CMK (cell line): Measurements from ENCODE around the gene LBH.

ENCODE experiments used
- DNase-seq: peaks from one replicate; pipeline ENCODE4 v3.0.0-alpha.2; 2010; ENCODE audit warnings: low read depth

LBH gene

GRCh38 chr2:30231212-30231995 is at the start of gene LBH:
LBH (plus strand) TSS chr2:30231534; CDS start chr2:30231739, 205 bp downstream.
- no peak for DNase-seq

GRCh38 chr2:30184035-30184434 is 47.3 kb upstream of the LBH start:
- DNase-seq = no peak

DNA sequence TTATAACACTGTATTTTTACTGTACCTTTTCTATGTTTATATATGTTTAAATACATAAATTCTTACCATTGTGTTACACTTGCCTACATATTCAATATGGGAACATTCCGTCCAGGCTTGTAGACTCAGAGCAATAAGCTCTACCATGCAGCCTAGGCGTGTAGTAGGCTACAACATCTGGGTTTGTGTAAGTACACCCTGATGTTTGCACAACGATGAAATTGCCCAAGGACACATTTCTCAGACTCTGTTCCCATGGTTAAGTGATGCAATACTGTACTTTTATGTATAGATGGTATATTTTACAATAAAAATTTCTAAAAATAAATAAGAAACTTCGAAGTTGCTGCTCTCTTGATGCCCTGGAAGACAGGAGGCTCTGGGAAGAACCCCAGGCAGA is 46.2 kb upstream of the LBH start:
- DNase-seq = no peak

GRCh38 chr2:30188292-30188691 is 43.0 kb upstream of the LBH start:
- no peak for DNase-seq

DNA sequence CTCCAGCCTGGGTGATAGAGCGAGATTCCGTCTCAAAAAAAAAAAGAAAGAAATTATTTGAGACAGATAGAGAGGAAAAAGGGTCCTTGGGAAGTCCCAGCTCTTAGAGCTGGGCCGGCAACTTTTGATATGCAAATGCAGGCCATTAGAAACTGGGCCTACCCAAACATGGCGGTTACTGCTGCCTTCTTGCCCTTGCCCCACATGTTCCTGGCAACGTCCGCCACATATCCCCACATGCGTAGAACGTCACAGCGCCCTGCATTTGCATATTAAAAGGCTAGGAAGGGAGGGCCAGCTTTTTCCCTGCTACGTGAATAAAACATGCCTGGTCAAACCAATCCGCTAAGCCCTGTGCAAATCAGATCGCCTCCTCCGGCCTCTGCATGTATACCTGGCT is 40.7 kb upstream of the LBH start:
- DNase-seq = no peak

DNA sequence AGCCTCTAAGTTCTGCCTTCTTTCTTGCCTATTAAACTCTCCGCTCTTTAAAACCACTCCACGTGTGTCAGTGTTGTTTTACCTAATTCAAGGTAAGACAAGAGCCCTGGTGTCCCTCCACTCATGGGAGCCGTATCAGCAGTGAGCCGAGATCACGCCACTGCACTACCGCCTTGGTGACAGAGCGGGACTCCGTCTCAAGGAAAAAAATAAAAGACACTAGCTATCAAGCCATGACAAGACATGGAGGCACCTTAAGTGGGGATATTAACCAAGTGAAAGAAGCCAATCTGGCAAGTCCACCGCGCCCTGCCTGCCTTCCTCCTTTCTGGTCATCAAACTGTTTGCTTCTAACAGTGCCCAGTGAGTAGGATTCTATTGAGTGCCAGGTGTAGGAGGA is 40.2 kb upstream of the LBH start:
- DNase-seq = no peak

DNA sequence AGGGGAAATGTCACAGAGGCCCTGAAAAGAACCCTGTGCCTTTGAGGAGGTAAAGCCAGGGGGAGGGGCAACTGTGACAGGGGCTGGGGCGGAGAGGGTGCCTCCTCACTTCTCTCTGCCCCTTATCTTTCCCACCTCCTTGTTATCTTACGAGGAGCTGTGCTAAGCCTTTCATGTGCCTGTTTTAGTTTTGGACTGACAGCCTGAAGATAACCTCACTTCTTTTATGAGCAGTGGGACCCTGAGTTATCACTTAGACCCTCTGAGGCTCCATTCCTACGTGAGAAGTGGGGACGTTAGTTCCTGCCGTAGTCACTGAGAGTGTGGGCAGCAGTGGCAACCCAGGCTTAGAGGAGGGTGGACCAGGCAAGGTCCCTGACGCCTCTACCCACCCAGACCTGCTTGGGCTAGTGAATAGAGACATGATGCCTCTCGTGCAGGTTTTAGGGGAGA is 39.5 kb upstream of the LBH start:
- DNase-seq = peak; percentile 56

DNA sequence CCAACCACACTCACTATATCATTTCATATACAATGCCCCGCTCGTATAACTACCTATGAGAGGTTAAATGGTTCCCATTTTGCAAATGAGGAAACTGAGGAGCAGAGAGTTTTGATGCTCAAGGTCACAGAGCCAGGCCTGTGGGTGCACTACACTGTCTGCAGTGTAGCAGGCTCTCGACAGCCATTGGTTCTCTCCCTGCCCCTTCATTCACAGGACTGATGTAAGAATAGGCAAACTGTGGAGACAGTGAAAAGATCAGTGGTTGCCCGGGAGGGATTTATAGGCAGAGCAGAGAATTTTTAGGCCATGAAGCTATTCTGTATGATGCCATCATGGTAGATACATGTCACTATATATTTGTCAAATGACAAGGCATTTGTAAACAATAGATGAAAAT is 39.0 kb upstream of the LBH start:
- no peak for DNase-seq

DNA sequence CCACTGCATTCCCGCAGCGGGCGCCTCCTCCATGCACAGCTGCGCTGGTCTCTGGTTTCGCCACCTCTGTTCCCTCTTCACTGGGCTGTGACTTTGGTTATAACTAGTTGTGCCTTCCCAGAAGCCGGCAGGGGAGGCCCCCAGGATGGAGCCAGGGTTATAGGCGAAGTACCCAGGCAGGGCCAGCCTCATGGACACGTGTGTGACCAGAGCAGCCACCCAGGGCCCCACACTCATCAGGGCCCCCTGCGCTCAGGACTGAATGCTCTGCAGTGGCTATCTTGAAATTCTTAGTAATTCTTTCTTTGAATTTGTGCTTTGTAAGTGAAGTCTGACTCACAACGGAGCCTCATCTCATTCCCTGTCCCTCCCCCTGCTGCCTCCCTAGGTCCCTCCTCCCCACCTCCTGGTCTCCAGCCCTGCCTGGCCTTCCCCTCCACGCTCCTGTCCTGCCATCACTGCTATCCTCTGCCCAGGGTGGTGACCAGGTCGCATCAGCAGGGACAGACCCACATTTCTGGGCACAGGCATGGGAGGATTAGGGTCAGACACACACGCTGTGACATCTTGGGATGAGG is 38.1 kb upstream of the LBH start:
- no peak for DNase-seq

- no peak for DNase-seq
Measured at GRCh38 chr2:30194421-30194820, 36.9 kb upstream of the LBH start.

DNA sequence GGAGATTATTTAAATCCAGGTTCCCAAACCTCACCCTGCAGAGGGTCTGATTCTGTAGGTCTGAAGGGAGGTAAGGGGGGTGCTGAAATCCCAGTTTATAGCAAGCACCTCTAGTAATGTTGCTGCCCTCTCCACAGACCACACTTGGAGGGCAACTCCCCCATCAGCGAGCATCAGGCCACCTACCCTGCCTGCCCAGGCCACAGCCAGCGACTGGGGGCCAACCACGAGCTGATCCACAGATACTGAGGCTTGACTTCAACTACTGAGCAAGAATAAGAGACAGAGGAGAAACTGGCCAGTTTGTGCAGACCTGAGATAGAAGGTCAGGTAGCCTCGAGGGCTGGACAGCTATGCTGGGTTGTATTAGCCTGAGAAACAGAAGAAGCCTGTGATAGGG is 36.3 kb upstream of the LBH start:
- peak; percentile 45 for DNase-seq

- no peak for DNase-seq
Measured at GRCh38 chr2:30197570-30198192, 33.7 kb upstream of the LBH start.

DNA sequence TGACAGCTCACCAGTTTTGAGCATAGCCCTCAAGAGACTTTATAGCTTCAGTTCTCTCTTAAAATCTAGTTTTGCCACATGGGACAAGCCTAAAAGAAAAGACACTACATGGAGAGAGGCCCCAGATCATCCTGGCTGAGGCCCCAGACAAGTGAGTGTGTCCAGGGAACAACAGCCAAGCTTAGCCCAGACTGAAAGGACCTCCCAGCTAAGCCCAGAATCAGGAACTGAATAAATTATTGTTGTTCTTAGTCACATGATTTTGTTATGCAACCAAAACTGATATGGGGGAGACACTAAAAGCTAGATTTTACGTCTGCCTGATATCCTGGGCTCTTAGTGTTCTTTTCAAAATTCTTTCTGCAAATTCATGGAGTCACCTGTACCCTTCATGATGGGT is 29.3 kb upstream of the LBH start:
- no peak for DNase-seq

DNA sequence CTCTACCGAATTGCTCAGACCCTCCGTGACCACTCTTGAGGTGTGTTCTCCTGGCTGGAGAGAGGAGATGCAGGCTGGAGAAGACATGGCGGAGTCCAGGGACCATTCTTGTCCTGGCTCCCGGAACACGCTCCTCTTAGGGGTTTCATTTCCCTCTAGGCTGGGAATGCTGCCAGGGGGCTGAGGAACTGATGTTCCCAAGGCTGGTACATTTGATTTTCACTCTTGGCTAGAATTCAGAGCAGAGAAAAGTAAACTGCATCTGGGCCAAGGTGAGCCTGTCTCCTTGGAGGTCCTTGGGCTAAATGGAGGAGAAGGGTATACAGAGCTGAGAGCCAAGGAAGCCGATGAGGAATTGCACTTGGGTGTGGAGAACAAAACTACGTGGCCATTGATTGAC is 28.2 kb upstream of the LBH start:
- DNase-seq = no peak

DNA sequence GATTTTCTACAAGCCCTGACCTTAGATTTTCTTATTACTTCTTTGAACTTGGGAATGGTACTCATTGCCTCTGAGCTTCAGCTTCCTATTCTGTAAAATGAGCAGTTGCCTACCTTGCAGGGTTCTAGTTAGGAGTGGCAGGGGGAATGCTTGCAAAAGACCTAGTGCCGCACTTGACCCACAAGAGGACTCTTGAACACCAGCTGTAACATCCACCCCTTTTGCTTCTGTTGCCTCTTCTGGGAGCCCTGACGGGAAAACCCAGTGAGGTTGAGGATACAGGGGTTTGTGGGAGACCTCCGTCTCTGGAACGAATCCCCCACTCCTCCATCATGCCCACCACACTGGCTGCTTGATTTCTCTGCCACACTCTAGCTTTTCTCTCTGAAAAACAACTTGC is 27.1 kb upstream of the LBH start:
- no peak for DNase-seq

DNA sequence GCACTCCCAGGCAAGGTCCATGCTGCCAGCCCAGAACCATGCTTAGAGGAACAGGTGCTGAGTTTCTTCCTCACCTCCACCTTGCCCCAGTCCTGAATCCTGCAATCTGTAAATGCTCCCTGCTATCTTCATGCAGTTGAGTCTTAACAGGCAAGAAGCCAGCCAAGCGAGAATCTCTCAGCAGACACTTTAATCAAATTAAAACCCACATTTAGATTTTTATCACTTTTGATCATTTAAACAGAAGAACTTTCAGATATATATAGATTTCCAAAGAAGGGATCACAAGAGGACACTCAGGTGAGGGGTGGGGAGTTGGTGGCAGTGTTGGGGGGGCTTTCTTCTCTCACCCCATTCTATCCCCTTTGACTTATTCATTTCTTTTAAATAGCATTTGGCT is 25.9 kb upstream of the LBH start:
- DNase-seq = no peak

GRCh38 chr2:30206461-30207430 is 24.6 kb upstream of the LBH start:
- no peak for DNase-seq

DNA sequence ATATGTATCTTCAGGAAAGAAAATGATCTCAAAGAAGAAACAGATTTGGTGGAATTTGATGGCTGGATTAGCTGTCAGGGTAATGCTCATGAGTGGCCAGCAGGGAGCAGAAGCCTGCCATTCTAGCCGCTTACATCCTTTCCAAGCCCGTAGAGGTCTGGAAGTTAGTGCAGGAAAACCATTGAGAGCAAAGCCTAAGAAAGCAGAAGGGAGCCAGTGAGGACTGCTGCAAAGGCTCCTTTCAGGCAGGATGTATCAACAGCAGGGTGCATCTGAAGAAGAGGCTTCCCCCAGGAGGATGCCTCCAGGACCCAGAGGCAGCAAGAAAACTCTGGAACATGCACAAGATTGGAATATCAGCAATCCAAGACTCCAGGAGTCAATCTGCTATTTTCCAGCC is 22.9 kb upstream of the LBH start:
- no peak for DNase-seq

DNA sequence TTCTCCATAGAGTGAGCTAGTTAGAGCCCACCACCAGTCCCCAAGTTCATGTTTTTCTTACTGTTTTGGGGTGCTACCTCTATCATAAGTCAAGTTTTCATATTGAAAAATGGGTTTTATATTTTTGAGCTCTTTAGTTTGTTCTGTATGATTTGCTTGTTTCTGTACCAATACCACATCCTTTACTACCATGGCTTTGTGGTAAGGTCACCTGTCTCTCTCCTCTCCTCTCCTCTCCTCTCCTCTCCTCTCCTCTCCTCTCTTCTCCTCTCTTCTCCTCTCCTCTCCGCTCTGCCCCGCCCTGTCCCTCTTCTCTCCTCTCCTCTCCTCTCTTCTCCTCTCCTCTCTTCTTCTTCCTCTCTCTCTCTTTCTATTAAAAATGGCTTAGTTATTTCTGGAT is 22.1 kb upstream of the LBH start:
- DNase-seq = no peak

DNA sequence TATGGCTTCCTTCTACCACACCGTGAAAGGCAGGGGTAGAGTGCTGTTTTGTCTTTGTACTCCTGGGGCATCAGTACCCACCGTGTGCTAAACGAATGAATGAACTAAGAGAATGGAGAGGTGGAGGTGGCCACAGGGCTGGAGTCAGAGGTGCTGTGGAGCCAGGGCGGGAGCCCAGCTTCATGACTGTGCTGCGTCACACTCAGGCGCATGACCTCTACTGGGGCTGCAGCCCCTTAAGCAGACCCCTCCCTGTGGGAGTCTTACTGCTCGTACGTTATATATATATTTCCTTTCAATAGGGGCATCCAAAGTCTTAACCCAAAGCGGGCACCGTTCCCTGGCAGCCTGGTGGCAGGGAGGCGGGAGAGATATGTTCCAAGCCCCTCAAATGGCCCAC is 18.0 kb upstream of the LBH start:
- DNase-seq = no peak

DNA sequence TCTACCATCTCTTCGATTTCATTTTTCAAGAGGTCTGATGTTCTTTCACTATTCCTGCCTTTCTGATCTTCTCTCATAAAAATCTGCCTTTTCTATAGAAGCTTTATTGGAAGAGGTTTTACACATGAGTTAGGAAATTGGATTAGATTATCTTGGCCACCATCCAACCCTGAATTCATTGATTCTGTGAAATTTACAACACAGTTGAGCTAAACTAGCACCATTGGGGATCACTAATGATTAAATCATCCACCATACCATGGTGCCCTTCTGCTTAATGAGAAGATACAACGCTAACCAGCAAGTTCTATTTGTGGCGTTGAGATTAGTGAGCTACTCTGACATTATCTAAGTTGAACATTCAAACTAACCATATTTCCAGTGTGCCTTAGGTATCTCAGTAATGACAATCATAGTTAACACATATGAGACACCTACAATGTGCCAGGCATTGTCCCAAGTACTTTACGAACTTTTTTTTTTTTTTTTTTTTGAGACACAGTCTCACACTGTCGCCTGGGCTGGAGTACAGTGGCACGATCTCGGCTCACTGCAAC is 17.3 kb upstream of the LBH start:
- DNase-seq = no peak

- DNase-seq = no peak
Measured at GRCh38 chr2:30216157-30216556, 15.2 kb upstream of the LBH start.
